Endodermal cell (in vitro differentiated cells): ENCODE measurements around the gene HDAC11. TPM values are rescaled to one million over a fixed set of nuclear protein-coding genes. Genes with fewer than 3 reads are reported as not detected.
"Not testable (repeated sequence)": the region's sequence is repeated elsewhere in the genome, so short reads cannot be mapped to it uniquely, and the experiment has no call there.

Source experiments
- DNase-seq: peaks from one replicate; pipeline ENCODE4 v3.0.0-alpha.2; 2017
- H3K27ac ChIP-seq: 2 replicates; pipeline ENCODE4 v1.5.1; 2013; ENCODE audit warnings: mild to moderate bottlenecking, low read depth, low read length, moderate library complexity
- H3K27me3 ChIP-seq: 2 replicates; pipeline ENCODE4 v1.6.1; 2013; ENCODE audit warnings: mild to moderate bottlenecking, low read length, moderate library complexity; ENCODE audit not compliant: insufficient read depth, control insufficient read depth, poor library complexity, severe bottlenecking
- H3K36me3 ChIP-seq: 2 replicates; pipeline ENCODE4 v1.7.0; 2013; ENCODE audit warnings: mild to moderate bottlenecking, low read length, moderate library complexity; ENCODE audit not compliant: control insufficient read depth, insufficient read depth
- H3K4me1 ChIP-seq: one replicate; pipeline ENCODE4 v1.7.0; 2013; ENCODE audit warnings: low read length; ENCODE audit not compliant: control insufficient read depth, insufficient read depth
- H3K4me3 ChIP-seq: 2 replicates; pipeline ENCODE4 v1.5.1; 2013; ENCODE audit warnings: mild to moderate bottlenecking, low read length, moderate library complexity
- H3K9ac ChIP-seq: 2 replicates; pipeline ENCODE4 v1.6.1; 2013; ENCODE audit warnings: mild to moderate bottlenecking, low read length, moderate library complexity; ENCODE audit not compliant: poor library complexity, severe bottlenecking; ENCODE audit errors: extremely low read depth
- H3K9me3 ChIP-seq: 2 replicates; pipeline ENCODE4 v1.6.1; 2013; ENCODE audit warnings: mild to moderate bottlenecking, low read length, moderate library complexity; ENCODE audit not compliant: control insufficient read depth
- H3K27ac Mint-ChIP-seq: 2 replicates; pipeline ENCODE4 v1.8.0; 2020; ENCODE audit warnings: mixed read lengths
- H3K27me3 Mint-ChIP-seq: 2 replicates; pipeline ENCODE4 v1.8.0; 2021; ENCODE audit warnings: mild to moderate bottlenecking, mixed read lengths; ENCODE audit not compliant: insufficient read depth
- H3K36me3 Mint-ChIP-seq: 2 replicates; pipeline ENCODE4 v1.8.0; 2020; ENCODE audit warnings: low read depth, mixed read lengths
- H3K4me1 Mint-ChIP-seq: 2 replicates; pipeline ENCODE4 v1.8.0; 2020; ENCODE audit warnings: mixed read lengths
- H3K4me3 Mint-ChIP-seq: 2 replicates; pipeline ENCODE4 v1.8.0; 2020; ENCODE audit warnings: mild to moderate bottlenecking, moderate library complexity, mixed read lengths
- H3K9me3 Mint-ChIP-seq: 2 replicates; pipeline ENCODE4 v1.8.0; 2020; ENCODE audit warnings: mild to moderate bottlenecking, mixed read lengths
- CTCF ChIP-seq: fragments of 200-600 bp; sonication (generic); conservative IDR thresholded peaks from 2 replicates; pipeline ENCODE4 v1.5.0; 2021; ENCODE audit warnings: antibody characterized with exemption, mild to moderate bottlenecking
- WGBS, 2 experiments: methylation state at CpG; one replicate each; pipeline versions ENCODE4 v1.1.5 to v1.1.7; 2013; ENCODE audit warnings: missing lambda C conversion rate in 2 of 2, mixed read lengths in 1 of 2; ENCODE audit not compliant: insufficient coverage in 1 of 2, insufficient read length in 1 of 2; 5-methylcytosine and 5-hydroxymethylcytosine counted together
- total RNA-seq, 2 donors: library from RNA; stranded (reverse); fragmentation: NEBNext Ultra II Directional in 1 of 2; extraction: Animal tissue kit (Norgen Biotek cat#: 25700) in 1 of 2; gene quantifications; 2 replicates in 1 of 2; 3 replicates in 1 of 2; pipeline ENCODE4 v1.2.1, GENCODE V29; 2021

The HDAC11 gene
- total RNA-seq, 2 donors from 2014 or later: 17.0 to 17.1 TPM

DNA sequence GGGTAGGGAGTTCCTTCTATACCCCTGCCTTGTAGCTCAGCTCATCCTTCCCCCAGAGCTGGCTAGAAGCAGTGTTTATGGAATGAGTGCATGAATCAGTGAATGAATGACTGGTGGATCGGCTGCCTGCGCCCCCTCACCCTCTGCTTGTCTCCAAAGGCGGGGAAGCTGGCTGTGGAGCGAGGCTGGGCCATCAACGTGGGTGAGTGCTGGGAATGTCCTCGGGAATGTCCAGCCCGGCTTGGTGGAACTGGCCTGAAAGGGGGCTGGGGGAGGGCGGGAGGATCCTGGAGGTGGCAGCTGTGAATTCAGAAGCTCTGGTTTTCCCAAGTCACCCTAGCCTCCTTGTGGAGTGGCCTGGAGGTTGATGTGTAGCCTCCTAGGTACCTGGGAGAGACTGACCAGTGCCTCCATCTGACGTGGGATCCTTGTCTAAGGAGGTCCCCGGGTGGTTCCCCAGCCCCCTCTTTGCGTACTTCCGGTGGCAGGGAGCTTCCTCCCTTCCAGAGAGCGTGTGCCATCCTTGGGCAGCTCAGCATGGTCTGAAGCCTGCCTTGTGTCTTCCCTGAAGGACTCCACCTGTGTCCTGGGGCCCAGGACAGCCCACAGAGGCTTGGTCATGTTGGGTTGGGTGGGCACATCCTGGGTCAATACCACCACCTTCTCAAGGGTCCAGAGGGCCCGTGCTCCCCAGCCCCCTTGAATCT, 18.4 kb downstream of the HDAC11 start:
- Mint-ChIP-seq H3K4me1 (peaks cover 2% of the 10 kb centered on the region), H3K4me3 (no peak overlapping the region), H3K27ac (no peak overlapping the region), H3K27me3 (no peaks in the 10 kb centered on the region), H3K36me3 (peaks cover 4% of the 10 kb centered on the region), H3K9me3 (no peaks in the 10 kb centered on the region)
- 84 to 92% methylated on average over 5 to 14 of the region's 14 CpGs for WGBS, 2 experiments
- Histone ChIP-seq H3K27me3 (no peaks in the 10 kb centered on the region), H3K27ac (no peak overlapping the region), H3K4me3 (no peak overlapping the region), H3K9me3 (no peaks in the 10 kb centered on the region), H3K9ac (no peak overlapping the region), H3K36me3 (no peaks in the 10 kb centered on the region), H3K4me1 (no peaks in the 10 kb centered on the region)
- no peak for TF ChIP-seq CTCF
- no peak for DNase-seq

GRCh38 chr3:13499246-13499645, 19.1 kb downstream of the HDAC11 start:
- not testable (repeated sequence) for H3K36me3 ChIP-seq, H3K9me3 ChIP-seq, H3K27me3 Mint-ChIP-seq, H3K27me3 ChIP-seq, H3K4me1 Mint-ChIP-seq, H3K27ac ChIP-seq, H3K4me1 ChIP-seq, H3K4me3 Mint-ChIP-seq, H3K4me3 ChIP-seq, H3K36me3 Mint-ChIP-seq, H3K9ac ChIP-seq, H3K9me3 Mint-ChIP-seq, H3K27ac Mint-ChIP-seq, DNase-seq
- 95 to 98% methylated on average over 8 to 11 of the region's 11 CpGs for WGBS, 2 experiments

DNA sequence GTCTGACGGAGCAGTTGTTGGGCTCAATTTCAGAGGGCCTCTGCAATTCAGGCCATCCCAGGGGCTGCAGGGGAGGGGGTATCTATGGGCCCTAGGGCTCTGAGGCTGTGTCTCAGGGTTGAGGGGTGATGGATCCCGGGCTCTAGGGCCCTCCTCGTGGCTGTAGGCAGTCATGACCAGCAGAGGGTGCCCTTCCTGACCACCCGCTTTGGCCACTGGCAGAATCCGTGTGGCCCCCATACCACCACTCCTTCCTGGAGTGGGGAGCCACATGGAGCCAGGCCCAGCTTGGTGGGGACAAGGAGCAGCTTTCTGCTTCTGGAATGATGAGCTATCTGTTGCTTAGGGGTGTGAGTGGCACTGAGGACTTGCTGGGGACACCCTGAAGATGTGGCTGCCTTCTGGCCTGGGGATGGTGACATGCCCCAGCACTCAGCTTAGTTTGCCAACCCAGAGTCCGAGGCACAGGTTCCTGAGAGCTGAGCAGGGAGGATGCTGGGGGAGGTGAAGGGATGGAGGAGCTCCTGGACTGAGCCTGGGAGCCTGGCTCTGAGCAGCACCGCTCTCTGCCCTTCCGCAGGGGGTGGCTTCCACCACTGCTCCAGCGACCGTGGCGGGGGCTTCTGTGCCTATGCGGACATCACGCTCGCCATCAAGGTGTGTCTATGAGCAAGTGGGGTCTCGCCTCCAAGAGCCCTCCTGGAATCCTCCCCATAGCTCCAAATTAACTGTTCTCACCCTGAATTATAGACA, 20.2 kb downstream of the HDAC11 start:
- H3K9me3 Mint-ChIP-seq: no peaks in the 10 kb centered on the region
- peaks cover 2% of the 10 kb centered on the region for H3K4me1 Mint-ChIP-seq
- no peaks in the 10 kb centered on the region for H3K27me3 Mint-ChIP-seq
- whole genome bisulfite sequencing, 2 experiments: 74 to 84% methylated on average over 8 to 15 of the region's 15 CpGs
- no peak overlapping the region for H3K4me3 Mint-ChIP-seq
- Histone ChIP-seq H3K9me3 (no peaks in the 10 kb centered on the region), H3K27me3 (no peaks in the 10 kb centered on the region), H3K27ac (no peak overlapping the region), H3K36me3 (no peaks in the 10 kb centered on the region), H3K4me1 (no peaks in the 10 kb centered on the region), H3K9ac (no peak overlapping the region), H3K4me3 (no peak overlapping the region)
- DNase-seq: peak; percentile 86
- peak; percentile 90 for TF ChIP-seq CTCF
- no peak overlapping the region for H3K27ac Mint-ChIP-seq
- peaks cover 4% of the 10 kb centered on the region for H3K36me3 Mint-ChIP-seq
